CD4-positive, alpha-beta T cell treated with Interleukin-17A for 4 hours (primary cell): ENCODE results near the gene UPF3B.
"Not testable (repeated sequence)": the region's sequence is repeated elsewhere in the genome, so short reads cannot be mapped to it uniquely, and the experiment has no call there.

ENCODE experiments used
- DNase-seq: peaks from one replicate; pipeline ENCODE4 v3.0.0-alpha.2; 2020; ENCODE audit warnings: mixed read lengths

Gene UPF3B

DNA sequence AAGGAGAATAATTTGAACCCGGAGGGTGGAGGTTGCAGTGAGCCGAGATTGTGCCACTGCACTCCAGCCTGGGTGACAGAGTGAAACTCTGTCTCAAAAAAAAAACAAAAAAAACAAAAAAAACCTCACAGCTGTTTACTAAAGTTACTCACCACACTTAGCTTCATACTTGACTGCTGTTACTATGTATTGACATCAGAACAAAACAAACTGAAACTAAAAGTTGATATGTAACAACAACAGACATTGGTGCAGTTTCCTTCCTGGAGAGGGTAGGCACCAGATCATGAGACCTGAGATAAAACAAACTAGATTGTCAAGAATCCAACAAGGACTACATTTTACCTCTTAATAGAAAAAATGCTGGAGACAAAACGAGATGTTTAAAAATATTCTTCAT lies 31.1 kb downstream of the UPF3B start:
- DNase-seq: not testable (repeated sequence)

DNA sequence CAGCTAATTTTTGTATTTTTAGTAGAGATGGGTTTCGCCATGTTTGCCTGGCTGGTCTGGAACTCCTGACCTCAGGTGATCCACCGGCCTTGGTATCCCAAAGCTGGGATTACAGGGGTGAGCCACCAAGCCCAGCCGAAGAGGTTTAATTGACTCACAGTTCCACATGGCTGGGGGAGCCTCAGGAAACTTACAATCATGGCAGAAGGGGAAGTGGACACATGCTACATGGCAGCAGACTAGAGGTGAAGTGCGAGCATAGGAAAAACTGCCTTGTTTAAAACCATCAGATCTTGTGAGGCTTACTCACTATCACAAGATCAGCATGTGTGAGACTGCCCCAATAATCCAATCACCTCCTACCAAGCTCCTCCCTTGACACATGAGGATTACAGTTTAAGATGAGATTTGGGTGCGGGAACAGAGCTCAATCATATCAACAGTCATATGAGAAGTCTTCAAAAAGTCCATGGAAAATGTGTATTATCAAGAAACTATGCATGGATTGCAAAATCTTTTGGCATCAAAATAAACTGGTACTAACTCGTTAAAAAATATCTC lies 35.6 kb downstream of the UPF3B start:
- DNase-seq: no peak

- no peak for DNase-seq
Observed at GRCh38 chrX:119816300-119816699, 36.5 kb downstream of the UPF3B start.

GRCh38 chrX:119809185-119809666 lies 43.5 kb downstream of the UPF3B start:
- no peak for DNase-seq

- not testable (repeated sequence) for DNase-seq
Observed at GRCh38 chrX:119808461-119808860, 44.3 kb downstream of the UPF3B start.

- no peak for DNase-seq
Observed at GRCh38 chrX:119802546-119802945, 50.2 kb downstream of the UPF3B start.

- no peak for DNase-seq
Observed at GRCh38 chrX:119801253-119802221, 51.2 kb downstream of the UPF3B start.

DNA sequence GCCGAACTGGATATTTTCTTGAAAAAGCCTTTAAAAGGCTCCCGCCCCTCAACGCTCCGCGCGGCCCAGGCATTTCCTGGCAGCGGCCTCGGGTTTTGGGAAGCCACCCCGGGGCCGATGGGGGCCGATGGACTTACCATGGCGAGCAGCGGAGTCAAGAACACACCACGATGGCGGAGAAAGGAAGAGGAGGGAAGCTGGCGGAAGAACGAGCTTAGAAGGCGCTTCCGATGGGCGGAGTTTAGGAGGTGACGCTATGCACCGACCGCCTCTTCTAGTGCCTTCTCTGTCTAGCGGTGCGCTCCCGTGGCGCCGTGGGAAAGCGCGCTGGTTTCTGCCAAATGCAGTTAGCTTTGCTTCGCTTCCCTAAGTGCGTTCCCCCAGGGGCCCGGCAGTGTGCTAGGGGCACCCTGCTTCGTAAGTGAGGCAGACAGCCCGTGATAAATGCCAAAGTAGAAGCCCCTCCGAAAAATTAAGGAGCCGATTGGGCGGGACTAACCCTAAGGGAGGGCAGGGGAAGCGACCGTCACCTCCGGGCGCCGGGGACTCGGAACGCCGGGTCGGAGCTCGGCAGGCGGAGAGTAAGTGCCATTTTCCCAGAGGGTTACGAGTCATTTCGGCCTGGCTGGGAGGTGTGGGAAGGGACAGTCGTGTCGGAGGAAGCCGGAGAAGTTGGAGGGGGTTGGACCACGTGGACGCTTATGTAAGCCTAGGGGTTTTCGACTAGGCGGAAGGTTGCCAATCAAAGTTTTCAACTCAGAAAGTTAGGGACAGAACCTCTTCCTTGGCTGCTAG lies 61.1 kb downstream of the UPF3B start, which contains the start of gene RPL39:
RPL39 (minus strand) TSS at position 194 of the 795 bp plus-strand sequence; CDS start at position 140, 54 bp downstream.
- DNase-seq: peak; percentile 83

DNA sequence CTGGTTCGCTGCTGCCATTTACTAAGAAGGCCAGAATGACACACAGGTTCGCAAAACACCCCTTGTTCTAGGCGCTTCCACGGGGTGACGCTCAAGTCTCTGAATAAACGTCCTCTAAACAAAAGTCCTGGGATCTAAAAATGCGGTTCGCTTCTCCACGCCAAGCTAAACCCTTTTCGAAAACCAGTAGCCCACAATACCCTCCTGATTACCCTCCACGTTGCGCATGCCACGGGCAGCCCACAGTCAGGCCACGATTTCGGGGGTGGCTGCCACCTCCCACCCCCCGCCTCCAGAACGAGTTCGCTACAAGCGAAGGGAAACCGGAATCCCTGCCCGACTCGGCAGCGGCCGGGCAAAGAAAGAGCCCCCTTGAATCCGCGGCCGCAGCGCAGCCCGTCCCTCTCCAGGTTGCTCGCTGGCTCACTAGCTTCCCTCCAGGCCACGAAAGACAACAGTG lies 61.8 kb downstream of the UPF3B start:
- peak; percentile 36 for DNase-seq

DNA sequence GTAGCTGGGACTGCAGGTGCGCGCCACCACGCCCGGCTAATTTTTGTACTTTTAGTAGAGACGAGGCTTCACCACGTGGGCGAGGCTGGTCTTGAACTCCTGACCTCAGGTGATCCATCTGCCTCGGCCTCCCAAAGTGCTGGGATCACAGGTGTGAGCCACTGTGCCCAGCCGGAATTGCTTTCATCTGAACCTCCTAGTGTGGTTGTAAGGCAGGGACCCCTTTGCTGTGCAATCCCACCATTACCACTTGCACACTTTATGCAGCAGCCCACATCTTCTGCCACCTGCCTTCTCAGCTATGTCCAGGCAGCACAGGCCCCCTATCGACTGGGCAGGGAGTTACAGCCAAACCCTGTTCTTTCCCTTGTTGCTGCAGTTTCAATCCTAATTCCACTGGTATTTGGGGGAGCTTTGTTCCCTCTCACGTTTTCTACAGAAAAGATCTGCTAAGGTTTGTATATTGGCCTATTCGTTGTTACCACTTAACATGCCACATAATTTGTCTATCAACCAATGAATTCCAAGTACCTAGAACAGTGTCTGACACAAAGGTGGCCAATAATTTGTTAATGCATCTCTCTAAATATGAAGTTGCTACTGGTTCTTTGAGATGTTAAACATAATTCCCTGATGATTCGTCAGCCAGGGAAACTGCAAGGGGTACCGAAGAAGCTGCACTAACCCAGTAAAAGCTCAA lies 67.9 kb downstream of the UPF3B start:
- DNase-seq: peak; percentile 59
